ENCODE results near the gene CD81.
"Not testable (repeated sequence)": the region's sequence is repeated elsewhere in the genome, so short reads cannot be mapped to it uniquely, and the experiment has no call there.

The CD81 gene, protein sequence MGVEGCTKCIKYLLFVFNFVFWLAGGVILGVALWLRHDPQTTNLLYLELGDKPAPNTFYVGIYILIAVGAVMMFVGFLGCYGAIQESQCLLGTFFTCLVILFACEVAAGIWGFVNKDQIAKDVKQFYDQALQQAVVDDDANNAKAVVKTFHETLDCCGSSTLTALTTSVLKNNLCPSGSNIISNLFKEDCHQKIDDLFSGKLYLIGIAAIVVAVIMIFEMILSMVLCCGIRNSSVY

DNA sequence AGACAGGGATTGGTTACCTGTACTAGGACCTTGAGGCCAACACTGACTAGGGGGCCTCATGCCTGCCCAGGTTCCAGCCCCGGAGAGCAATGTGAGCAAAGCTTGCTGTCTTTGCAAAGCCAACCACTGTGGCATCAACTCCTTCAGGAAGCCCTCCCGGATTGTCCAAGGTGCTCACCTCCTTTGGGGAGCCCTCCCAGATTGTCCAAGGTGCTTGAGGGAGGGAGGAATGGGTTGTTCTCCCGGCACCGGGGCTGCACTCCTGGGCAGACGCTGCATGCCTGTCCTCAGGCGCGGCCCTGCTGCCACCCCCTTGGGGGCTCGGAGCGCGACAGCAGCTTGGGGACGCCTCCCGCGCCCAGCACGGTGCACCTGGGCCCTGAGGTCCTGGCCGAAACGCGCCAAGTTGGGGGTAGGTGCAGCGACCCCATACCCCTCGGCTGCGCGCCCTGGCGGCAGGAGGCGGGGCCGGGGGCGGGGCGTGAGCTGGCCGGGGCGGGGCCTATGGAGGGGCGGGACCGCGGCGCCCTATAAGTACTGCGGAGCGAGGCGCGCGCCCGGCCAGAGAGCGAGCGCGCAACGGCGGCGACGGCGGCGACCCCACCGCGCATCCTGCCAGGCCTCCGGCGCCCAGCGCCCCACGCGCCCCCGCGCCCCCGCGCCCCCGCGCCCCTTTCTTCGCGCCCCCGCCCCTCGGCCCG is at the start of gene CD81:
Gene CD81 (plus strand): TSS at position 560 of the 701 bp plus-strand sequence. CDS start 240 bp downstream, outside the sequence.
- DNase-seq (ENCODE audit: low read depth, low spot score): peak; percentile 71

DNA sequence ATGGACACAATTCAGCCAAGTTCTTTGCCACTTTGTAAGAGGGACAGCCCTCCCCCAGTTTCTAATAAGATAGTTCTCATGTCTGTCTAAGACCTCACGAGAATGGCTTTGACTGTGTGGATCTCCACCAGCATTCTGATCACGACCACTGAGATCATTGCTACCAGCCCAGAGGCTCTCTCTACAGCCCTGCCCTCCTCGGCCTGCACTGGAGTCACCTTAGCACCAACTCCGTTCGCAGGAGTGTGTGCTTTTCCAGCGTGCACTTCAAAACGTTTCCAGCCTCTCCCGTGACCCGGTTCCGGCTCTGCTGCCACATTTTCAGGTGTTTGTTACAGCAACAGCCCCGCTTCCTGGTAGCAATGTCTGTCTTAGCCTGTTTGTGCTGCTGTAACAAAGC is 49.1 kb upstream of the CD81 start:
- DNase-seq (ENCODE audit: low read depth, low spot score): no peak

DNA sequence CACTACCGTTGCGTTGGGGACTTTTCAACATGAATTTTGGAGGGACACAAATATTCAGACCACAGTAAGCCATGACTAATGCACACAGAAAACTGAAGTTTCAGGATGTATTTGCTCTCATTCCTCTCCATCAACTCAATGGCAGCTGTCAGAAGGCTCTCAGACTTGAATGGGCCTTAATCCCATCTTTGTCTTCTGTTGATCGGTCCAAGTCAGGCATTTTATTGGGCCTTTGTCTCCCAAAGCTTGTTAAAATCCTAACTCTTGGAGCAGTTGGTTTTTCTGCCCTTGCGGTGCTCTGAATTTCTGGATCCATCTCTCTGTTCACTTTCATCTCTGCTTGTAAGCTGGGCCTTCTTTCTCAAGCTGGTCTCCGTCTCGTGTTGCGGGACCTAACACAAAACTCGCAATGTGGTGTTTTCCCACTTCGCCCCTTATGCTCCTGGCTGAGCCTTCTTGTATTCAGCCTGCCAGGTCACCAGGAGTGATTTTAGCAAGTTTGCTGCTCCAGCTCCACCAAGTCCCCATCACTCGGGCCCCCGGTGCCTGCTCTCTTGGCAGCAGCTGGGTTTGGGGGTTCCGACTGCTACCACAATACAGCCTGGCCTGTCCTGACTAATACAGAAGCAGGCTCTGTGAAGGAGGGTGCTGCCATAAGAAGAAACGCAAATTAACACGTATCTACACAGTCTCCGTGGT is 48.3 kb upstream of the CD81 start:
- no peak for DNase-seq (ENCODE audit: low read depth, low spot score)

DNA sequence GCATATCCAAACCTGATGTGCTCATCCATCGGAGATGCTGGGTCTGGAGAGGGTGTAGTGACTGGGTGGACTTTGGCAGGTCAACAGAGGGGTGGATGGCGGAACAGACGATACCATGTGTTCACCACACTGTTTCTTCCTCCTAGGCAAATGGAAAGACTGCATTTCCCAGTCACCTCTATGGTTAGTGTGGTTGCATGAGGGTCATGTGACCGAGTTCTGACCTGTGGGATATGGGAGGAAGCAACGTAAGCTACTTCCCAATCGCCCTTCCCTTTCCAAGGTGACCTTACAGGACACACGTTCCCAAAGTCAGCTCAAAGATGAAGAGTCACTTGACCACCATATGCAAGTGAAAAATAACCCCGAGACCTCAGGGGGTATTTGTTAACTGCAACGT is 47.6 kb upstream of the CD81 start:
- no peak for DNase-seq (ENCODE audit: low read depth, low spot score)

DNA sequence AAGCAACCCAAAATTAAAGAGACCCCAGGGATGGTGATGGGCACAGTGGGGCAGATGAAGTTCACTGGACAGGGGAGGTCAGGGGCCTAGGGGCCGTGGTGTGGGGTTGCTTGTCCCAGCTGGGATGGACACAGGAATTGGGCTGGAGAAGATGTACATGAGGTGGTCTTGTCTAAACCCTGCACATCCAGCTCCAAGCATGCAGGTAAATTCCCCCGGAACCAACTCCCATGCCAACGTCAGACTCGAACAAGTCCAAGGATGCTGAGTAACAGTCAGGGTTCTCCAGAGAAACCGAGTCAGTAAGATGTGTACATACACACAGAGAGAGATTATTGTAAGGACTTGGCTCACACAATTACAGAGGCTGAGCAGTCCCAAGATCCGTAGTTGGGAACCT is 46.4 kb upstream of the CD81 start:
- DNase-seq (ENCODE audit: low read depth, low spot score): no peak

DNA sequence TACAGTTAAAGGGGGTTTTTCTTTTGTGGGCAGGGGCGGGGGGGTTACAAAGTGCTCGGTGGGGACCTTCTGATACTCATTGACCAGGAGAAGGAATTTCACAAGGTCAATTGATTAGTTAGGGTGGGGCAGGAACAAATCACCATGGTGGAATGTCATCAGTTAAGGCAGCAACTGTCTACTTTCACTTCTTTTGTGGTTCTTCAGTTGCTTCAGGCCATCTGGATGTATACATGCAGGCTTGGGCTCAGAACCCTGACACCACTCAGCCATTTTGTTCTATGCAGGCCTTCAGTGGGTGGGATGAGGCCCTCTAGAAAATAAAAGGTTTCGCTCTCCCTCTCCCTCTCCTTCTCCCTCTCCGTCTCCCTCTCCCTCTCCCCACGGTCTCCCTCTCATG is 45.7 kb upstream of the CD81 start:
- DNase-seq (ENCODE audit: low read depth, low spot score): no peak

DNA sequence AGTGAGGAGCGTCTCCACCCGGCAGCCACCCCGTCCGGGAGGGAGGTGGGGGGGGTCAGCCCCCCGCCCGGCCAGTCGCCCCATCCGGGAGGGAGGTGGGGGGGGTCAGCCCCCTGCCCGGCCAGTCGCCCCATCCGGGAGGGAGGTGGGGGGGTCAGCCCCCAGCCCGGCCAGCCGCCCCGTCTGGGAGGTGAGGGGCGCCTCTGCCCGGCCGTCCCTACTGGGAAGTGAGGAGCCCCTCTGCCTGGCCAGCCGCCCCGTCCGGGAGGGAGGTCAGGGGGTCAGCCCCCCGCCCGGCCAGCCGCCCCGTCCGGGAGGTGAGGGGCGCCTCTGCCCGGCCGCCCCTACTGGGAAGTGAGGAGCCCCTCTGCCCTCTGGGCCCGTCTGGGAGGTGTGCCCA is 44.5 kb upstream of the CD81 start:
- not testable (repeated sequence) for DNase-seq (ENCODE audit: low read depth, low spot score)

DNA sequence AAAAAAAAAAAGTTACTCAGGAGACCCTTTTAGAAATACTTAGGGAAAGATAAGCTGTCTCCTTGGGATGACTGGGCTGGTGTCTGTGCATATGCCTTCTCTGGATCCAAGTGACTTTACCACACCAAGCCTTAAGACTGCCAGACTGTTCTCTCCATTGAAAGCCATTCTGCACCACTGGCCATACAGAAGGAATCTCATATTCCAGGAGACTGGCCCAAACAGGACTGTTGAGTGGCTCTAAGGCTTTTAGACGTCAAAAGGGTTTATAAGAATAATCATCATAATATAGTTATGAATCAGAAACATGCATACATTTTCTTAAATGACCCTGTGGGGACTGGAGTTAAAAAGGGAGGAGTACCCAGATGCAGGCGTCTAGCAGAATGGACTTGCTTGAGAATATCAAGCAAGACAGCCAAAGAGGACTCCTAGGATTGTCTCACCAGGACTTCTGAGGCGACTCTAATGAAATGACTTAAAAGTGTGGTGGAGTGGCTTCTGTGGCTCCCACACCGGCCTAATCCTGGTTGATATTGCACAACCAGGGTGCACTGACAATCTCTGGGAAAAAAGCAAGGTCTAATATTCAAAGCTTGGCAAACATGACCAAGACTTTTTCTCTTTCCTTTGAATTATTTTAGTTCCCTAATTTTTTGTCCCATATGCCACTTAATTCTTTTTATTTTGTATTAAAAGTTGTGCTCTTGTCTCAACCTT is 43.5 kb upstream of the CD81 start:
- DNase-seq (ENCODE audit: low read depth, low spot score): not testable (repeated sequence)

DNA sequence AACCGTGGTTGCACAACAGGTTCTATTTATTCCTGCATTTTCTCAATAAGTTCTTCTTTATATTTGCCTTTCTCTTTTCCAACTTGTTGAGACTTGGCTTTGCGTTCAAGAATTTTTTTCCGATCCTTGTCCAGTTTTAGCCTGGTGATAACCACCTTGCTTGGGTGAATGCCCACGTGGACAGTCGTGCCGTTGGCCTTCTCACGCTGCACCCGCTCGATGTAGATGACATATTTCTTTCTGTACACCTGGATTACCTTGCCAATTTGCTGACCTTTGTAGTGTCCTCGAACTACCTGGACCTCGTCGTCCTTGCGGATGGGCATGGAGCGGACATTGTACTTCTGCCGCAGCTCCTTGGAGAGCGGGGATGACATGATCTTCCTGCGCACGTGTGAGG is 41.8 kb upstream of the CD81 start:
- not testable (repeated sequence) for DNase-seq (ENCODE audit: low read depth, low spot score)

DNA sequence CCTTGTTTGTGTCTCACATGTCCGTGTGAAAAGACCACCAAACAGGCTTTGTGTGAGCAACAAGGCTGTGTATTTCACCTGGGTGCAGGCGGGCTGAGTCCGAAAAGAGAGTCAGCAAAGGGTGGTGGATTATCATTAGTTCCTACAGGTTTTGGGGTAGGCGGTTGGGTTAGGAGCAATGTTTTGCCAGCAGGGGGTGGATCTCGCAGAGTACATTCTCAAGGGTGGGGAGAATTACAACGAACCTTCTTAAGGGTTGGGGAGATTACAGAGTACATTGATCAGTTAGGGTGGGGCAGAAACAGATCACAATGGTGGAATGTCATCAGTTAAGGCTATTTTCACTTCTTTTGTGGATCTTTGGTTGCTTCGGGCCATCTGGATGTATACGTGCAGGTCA is 38.4 kb upstream of the CD81 start:
- not testable (repeated sequence) for DNase-seq (ENCODE audit: low read depth, low spot score)

DNA sequence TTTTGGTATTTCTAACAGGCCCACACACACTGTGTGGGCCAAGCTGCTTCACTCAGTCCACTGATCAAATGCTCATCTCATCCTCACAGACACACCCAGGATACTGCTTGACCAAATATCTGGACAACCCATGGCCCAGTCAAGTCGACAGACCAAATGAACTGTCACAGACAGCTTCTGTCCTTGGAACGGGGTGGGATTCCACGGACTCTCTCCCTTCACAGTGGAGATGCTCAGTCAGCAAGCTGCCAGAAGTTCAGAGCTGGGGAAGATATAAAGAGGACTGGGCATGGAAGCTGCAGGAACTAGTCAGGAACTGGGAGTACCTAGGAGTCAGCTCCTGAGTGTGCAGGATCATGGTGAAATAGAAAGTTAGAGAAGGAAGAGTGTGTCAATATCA is 34.6 kb upstream of the CD81 start:
- DNase-seq (ENCODE audit: low read depth, low spot score): no peak

DNA sequence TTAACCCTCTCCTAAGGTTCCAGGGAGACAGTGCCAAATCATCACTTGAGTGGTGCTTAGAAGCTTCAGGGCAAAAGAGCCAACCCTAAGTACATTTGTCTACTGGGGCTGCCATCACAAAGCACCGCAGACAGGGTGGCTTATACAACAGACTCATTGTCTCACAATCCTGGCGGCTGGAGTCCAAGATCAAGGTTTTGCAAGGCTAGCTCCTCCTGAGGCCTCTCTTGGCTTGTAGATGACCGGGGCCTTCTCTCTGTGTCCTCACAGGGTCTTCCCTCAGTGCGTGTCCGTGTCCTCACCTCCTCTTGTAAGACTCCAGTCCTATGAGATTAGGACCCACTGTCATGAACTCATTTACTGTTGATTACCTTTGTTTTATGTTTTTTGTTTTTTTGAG is 34.1 kb upstream of the CD81 start:
- no peak for DNase-seq (ENCODE audit: low read depth, low spot score)

DNA sequence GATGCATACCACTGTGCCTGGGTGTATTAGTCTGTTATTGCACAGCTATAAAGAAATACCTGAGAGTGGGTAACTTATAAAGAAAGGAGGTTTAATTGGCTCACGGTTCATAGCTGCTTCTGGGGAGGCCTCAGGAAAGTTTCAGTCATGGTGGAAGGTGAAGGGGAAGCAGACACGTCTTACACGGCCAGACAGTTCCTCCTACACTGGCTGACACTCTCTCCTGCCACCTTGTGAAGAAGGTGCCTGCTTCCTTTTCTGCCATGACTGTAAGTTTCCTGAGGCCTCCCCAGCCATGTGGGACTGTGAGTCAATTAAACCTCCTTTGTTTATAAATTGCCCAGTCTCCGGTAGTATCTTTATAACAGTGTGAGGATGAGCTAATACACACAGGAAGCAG is 33.6 kb upstream of the CD81 start:
- DNase-seq (ENCODE audit: low read depth, low spot score): no peak

DNA sequence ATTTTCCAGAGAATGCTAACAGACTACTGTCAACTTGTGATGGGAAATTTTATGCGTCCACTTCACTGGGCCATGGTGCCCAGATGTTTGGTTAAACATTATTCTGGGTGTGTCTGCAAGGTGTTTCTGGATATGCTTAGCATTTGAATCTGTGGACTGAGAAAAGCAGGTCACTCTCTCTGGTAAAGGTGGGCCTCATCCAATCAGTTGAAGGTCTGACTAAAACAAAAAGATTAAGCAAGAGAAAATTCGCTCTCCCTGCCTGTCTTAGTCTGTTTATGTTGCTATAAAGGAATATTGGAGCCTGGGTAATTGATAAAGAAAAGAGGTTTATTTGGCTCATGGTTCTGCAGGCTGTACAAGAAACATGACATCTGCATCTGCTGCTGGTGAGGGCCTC is 32.1 kb upstream of the CD81 start:
- DNase-seq (ENCODE audit: low read depth, low spot score): no peak

DNA sequence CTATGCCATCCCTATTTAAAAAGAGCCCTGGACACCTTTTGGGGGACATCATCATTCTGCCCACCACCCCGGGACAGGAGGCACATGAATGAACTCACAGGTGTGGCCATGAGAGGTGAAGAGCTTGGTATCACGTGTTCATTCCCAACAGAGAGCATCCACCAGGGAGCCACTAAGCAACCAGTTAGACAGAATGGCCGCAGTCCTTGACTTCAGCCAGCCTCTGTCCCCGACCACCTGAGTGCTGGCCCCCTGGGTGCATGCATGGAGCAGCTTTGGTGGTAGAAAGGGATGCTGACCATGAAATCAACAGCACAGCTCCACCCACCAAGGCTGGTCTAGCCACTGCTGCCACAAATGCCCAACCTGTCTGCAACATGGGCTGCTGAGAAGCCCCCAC is 31.1 kb upstream of the CD81 start:
- no peak for DNase-seq (ENCODE audit: low read depth, low spot score)

DNA sequence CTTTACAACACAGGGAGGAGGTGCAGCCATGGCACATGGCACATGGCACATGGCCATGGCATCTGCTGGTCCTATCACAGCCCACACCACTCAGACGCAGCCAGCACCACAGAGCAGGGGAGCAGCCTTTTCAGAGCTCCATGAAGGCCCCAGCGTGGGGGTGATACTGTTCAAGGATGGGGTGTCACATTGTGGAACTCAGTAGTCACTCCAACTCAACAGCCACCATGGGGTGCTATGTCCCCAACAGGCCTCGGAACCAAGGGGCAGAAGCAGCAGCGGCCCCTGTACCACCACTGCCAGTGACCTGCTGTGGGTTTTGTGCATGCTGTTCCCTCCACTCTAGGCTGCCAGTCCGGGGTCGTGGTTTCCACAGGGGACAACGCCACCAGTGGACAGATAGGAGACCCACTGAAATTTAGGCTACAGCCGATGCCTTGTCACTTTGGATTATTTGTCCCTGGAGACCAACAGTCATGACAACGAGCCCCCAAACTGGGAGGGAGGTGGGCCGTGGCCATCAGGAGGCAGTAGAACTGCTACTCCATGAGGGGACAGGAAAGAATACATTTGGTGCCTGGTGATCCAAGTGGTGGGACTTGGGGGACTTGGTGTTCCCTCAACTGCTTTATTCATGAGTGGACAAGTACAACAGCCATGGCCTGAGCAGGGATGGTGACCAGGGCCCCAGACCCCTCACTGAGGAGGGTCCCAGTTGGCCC is 30.4 kb upstream of the CD81 start:
- no peak for DNase-seq (ENCODE audit: low read depth, low spot score)

DNA sequence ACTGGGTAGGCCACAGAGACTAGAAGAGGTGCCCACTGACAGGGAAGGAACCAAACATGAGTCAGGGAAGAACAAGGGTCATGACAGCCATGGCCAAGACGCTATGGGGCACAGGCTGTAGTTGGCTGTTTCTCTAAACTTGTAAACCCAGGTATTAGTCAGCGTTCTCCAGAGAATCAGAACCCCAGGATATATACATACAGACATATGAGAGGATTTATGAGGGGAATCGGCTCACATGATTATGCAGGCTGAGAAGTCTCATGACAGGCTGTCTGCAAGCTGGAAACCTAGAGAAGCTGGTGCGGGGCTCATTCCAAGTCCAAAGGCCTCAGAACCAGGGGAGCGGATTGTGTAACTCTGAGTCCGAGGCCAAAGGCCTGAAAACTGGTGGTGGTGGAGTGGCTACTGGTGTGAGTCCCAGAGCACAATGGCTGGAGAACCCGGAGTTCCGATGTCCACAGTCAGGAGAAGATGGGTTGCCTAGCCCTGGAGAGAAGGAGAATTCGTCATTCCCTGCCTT is 29.7 kb upstream of the CD81 start:
- DNase-seq (ENCODE audit: low read depth, low spot score): no peak

DNA sequence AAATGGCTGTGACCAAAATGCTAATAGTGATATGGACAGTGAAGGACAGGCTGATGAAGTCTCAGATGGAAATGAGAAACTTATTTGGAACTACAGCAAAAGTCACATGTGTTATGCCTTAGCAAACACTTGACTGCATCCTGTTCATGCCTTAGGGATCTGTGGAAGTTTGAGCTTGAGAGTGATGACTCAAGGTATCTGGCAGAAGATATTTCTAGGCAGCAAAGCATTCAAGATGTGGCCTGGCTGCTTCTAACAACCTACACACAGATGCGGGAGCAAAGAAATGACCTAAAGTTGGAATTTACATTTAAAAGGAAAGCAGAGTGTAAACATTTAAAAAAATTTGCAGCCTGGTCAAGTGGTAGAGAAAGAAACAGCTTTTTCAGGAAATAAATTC is 28.1 kb upstream of the CD81 start:
- DNase-seq (ENCODE audit: low read depth, low spot score): no peak

DNA sequence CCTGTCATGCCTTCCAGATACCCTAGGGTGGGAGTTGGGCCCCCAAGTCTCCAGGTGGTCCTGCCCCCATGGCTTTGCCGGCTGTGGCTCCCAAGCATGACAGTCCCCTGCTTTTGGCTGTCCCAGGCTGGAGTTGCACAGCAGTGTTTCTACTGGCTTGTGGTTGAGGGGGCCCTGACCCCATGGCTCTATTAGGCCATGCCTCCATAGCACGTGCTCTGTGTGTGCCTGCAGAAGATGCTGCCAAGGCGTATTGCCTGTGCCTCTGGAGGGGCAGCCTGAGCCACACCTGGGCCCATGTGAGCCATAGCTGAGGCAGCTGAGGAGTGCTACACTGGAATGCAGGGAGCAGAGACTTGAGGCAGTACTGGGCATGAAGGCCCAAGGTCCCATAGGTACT is 25.4 kb upstream of the CD81 start:
- DNase-seq (ENCODE audit: low read depth, low spot score): no peak

DNA sequence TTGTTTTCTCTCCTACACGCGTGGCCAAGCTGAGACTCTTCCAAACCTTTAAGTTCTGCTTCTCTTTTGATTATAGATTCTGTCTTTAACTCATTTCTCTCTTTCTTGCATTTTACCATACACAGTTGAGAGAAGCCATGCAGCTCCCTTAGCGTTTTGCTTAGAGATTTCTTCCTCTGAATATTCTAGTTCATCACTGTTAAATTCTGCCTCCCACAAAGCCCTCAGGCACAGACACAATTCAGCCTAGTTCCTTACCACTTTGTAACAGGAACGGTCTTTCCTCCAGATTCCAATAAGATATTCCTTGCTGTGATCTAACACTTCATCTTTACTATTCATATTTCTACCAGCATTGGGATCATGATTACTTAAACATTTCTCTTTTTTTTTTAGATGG is 24.7 kb upstream of the CD81 start:
- DNase-seq (ENCODE audit: low read depth, low spot score): no peak

DNA sequence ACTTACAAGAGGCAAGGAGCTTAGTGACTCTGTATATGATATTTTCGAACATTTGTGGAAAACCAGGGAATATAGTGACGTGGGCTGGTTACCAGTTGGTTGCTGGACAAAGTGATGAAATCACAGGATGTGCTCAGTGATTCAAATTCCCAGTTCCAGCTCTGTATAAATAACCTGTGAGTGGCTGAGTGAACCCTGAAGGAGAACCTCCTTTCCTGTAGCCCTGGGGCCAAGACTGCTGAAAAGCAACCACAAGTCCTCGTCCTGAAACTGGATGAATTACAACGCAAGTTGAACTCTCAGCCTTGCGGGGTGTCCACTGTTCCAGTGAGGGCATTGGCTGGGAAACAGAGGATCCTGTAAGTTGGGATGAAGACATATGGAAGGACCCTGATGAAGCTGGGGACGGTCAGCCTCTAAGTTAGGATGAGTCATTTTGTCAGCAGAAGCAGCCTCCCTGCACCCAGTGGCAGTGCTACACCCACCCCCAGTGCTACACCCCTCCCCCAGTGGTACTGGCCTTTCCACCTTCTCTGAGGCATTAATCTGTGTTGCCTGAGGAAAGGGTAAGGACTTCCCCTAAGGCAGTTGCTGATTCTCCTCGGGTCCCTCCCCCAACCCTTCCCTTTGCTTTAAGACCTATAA is 22.0 kb upstream of the CD81 start:
- no peak for DNase-seq (ENCODE audit: low read depth, low spot score)

All from astrocyte of the hippocampus (primary cell).